ENCODE data around the gene NRP2.
A peak's percentile ranks its signal among the peaks of the same experiment; 100 is the strongest.

The NRP2 gene

DNA sequence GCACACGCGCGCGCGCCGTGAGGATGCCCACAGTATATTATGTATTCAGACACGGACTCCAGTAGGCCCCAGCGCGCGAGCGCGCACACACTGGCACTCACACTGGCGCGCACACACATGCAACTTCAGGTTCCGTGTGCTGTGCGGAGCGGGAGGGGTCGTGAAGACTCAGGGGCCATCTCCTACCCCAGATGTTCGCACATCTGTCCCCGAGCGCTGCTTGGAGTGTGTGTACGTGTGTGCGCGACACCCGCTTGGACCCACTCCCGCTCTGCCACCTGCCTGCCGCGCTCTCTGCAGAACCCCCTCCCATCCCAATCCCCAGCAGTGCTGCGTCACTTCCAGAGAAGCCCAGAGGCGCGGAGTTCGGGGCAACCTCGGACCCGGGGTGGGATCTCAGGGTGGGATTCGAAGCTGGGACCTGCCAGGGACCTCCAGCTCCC, 2.6 kb downstream of the NRP2 start:
- no peaks in the 10 kb centered on the region for H3K36me3 ChIP-seq (ENCODE audit: control insufficient read depth, insufficient read depth, low read length)
- H3K4me3 ChIP-seq (replicated peaks; ENCODE audit: low read depth, low read length), result no peak overlapping the region
- peaks cover 3% of the 10 kb centered on the region for H3K27me3 ChIP-seq (replicated peaks; ENCODE audit: control insufficient read depth, insufficient read depth, low read length)
- no peak for DNase-seq (ENCODE audit: extremely low read depth, insufficient read length)
- no peak for TF ChIP-seq CTCF (IDR thresholded peaks at IDR 0.05; ENCODE audit: insufficient read depth, low read length, poor library complexity, severe bottlenecking)

- peaks cover 3% of the 10 kb centered on the region for H3K27me3 ChIP-seq (replicated peaks; ENCODE audit: control insufficient read depth, insufficient read depth, low read length)
- H3K4me3 ChIP-seq (replicated peaks; ENCODE audit: low read depth, low read length), result peak overlapping the region; percentile 32
- DNase-seq (ENCODE audit: extremely low read depth, insufficient read length), result no peak
- no peaks in the 10 kb centered on the region for H3K36me3 ChIP-seq (ENCODE audit: control insufficient read depth, insufficient read depth, low read length)
- TF ChIP-seq CTCF (IDR thresholded peaks at IDR 0.05; ENCODE audit: insufficient read depth, low read length, poor library complexity, severe bottlenecking), result no peak
Measured at GRCh38 chr2:205685314-205686055, 3.2 kb downstream of the NRP2 start.

DNA sequence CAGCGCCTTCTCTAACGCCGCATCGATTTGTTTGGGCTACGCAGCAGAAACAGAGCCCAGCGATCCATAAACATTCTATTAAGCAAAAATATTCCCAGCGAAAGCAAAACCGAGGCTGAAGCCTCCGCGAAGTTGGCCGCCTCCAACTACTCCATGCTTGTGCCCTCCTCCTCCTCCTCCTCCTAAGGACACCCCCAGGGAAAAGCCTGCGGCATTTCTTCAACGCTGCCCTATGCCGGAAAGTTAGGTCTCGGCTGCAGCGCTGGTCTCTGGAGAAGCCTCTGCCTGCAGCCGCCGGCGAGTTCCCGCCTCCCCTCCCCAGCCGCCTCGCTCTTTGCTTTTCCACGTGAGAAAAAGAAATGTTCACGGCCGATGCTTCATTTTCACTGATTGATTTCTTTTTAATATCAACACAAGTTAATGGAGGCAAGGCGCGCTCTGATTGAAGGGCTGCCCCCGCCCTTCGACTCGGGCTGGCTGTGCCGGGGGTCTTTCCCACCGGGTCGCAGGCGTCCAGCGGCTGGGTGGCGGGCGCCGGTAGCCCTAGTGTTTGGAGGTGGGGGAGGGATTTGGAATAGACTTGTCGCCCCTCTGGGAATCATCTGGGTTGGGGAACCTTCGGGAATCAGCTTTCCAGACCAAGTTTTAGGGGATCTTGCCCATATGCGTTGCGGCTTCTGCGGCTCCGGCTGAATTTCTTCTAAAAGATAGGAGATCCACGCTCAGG, 3.9 kb downstream of the NRP2 start:
- DNase-seq (ENCODE audit: extremely low read depth, insufficient read length), result no peak
- Histone ChIP-seq H3K4me3 (replicated peaks; ENCODE audit: low read depth, low read length) (peak overlapping the region; percentile 32), H3K27me3 (replicated peaks; ENCODE audit: control insufficient read depth, insufficient read depth, low read length) (peaks cover 3% of the 10 kb centered on the region), H3K36me3 (ENCODE audit: control insufficient read depth, insufficient read depth, low read length) (no peaks in the 10 kb centered on the region)
- TF ChIP-seq CTCF (IDR thresholded peaks at IDR 0.05; ENCODE audit: insufficient read depth, low read length, poor library complexity, severe bottlenecking), result no peak

DNA sequence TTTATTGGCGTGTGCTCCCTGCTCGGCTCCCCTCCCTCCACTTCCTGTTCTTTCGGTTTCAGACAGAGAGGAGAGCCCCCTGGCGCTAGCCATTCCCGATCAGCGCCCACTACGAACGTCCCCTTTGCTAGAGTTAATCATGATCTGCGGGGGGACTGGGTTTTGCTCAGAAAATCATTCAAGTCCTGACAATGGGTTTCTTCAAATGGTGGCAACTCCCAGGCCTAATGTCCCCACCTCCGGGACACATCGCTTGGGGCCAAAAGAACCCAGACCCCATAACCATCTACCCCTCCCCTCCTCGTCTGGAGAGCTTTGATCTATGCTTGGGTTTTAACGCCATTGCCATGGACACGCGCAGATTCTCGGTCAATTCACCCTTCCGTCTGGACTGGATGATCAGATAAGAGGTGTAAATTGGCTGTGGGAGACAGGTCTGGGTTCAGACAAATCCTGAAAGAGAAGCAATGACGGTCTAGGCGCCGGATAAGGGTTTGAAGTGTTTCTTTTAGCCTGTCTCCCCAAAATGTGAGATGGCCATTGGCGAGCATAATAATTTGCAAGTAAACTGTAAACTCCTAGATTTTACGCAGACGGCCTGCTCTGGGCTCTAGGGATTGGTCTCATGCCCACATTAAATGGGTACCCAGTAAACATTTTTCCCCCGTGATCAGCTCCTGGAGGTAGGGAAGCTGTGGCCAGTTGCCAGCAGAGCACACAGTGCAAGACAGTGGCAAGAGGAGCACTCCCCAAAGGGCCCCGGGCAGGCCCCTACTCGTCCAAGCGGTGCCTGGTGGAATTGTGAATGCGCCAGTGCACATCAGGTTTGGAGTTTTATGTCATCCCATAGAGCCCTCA, 4.7 kb downstream of the NRP2 start:
- no peaks in the 10 kb centered on the region for H3K36me3 ChIP-seq (ENCODE audit: control insufficient read depth, insufficient read depth, low read length)
- no peak for TF ChIP-seq CTCF (IDR thresholded peaks at IDR 0.05; ENCODE audit: insufficient read depth, low read length, poor library complexity, severe bottlenecking)
- H3K27me3 ChIP-seq (replicated peaks; ENCODE audit: control insufficient read depth, insufficient read depth, low read length), result peaks cover 3% of the 10 kb centered on the region
- no peak overlapping the region for H3K4me3 ChIP-seq (replicated peaks; ENCODE audit: low read depth, low read length)
- DNase-seq (ENCODE audit: extremely low read depth, insufficient read length), result no peak

GRCh38 chr2:205687641-205687956, 5.3 kb downstream of the NRP2 start:
- no peak for TF ChIP-seq CTCF (IDR thresholded peaks at IDR 0.05; ENCODE audit: insufficient read depth, low read length, poor library complexity, severe bottlenecking)
- Histone ChIP-seq H3K4me3 (replicated peaks; ENCODE audit: low read depth, low read length) (no peak overlapping the region), H3K36me3 (ENCODE audit: control insufficient read depth, insufficient read depth, low read length) (no peaks in the 10 kb centered on the region), H3K27me3 (replicated peaks; ENCODE audit: control insufficient read depth, insufficient read depth, low read length) (peaks cover 3% of the 10 kb centered on the region)
- no peak for DNase-seq (ENCODE audit: extremely low read depth, insufficient read length)
